HG02938 (cell line): ENCODE measurements around the gene TNFRSF4.

ENCODE experiments used
- ATAC-seq: cut with Tn5 transposase; IDR thresholded peaks from one replicate; pipeline ENCODE4 v1.9.1; 2021; ENCODE audit warnings: mild to moderate bottlenecking, moderate library complexity; ENCODE audit not compliant: unreplicated experiment

Gene TNFRSF4

GRCh38 chr1:1245817-1246576, 32.0 kb upstream of the TNFRSF4 start:
- no peak for ATAC-seq

GRCh38 chr1:1245178-1245816, 31.3 kb upstream of the TNFRSF4 start:
- ATAC-seq = no peak

- no peak for ATAC-seq
Observed at GRCh38 chr1:1244192-1244811, 30.3 kb upstream of the TNFRSF4 start.

GRCh38 chr1:1243807-1244191, 29.8 kb upstream of the TNFRSF4 start:
- no peak for ATAC-seq

- ATAC-seq = no peak
Observed at GRCh38 chr1:1243266-1243660, 29.3 kb upstream of the TNFRSF4 start.

- ATAC-seq = no peak
Observed at GRCh38 chr1:1242461-1243265, 28.7 kb upstream of the TNFRSF4 start.

- ATAC-seq = no peak
Observed at GRCh38 chr1:1241588-1242219, 27.8 kb upstream of the TNFRSF4 start.

GRCh38 chr1:1240822-1241587, 27.1 kb upstream of the TNFRSF4 start:
- no peak for ATAC-seq

- no peak for ATAC-seq
Observed at GRCh38 chr1:1240348-1240732, 26.4 kb upstream of the TNFRSF4 start.

- no peak for ATAC-seq
Observed at GRCh38 chr1:1239614-1240347, 25.8 kb upstream of the TNFRSF4 start.

GRCh38 chr1:1239227-1239613, 25.3 kb upstream of the TNFRSF4 start:
- no peak for ATAC-seq

GRCh38 chr1:1238702-1239178, 24.8 kb upstream of the TNFRSF4 start:
- no peak for ATAC-seq

GRCh38 chr1:1237874-1238701, 24.1 kb upstream of the TNFRSF4 start:
- no peak for ATAC-seq

GRCh38 chr1:1236945-1237873, 23.3 kb upstream of the TNFRSF4 start:
- ATAC-seq = no peak

GRCh38 chr1:1236176-1236763, 22.3 kb upstream of the TNFRSF4 start:
- no peak for ATAC-seq

- no peak for ATAC-seq
Observed at GRCh38 chr1:1235016-1235744, 21.2 kb upstream of the TNFRSF4 start.
